Measurements from ENCODE around the gene LILRB4.

GRCh38 chr19:54682306-54682856 lies 19.6 kb downstream of the LILRB4 start:
- no peak for TF ChIP-seq CTCF (IDR thresholded peaks at IDR 0.05)
- TF ChIP-seq POLR2A (IDR thresholded peaks at IDR 0.05) = no peak
